HG03064 (cell line): Measurements from ENCODE around the gene PIGR.
A peak's percentile ranks its signal among the peaks of the same experiment; 100 is the strongest.

Experiments used
- ATAC-seq: cut with Tn5 transposase; IDR thresholded peaks from one replicate; pipeline ENCODE4 v1.9.1; 2021; ENCODE audit warnings: low read depth; ENCODE audit not compliant: unreplicated experiment

The PIGR gene

DNA sequence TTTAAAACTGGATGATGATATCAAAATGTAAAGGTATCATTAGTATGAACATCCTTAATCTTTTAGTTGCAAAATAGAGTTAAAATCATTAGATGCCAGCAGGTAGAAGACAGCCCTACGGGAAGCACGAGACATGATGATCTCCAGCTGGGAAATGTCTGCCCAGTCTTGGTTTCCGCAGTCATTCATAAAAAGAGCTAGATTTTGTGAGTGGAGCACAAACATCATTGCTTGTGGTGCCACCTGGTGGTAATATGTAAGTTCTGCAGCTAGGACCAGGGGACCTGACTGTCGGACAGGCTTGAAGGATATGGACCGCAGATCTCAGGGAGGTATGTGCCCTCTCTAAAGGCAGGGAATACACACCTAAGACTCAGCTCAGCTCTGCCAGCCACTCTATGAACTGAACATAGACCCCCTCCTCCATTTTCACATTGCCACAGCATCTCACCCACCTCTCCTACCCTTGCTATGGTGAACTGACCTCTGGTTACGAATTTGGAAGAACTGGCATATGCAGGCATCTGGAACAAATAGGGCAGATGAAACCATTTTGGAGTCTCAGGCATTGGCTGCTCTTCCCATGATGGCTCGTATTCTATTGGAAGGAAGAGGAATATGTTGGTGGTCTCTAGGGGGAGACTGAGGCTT is 33.7 kb downstream of the PIGR start:
- ATAC-seq = no peak

DNA sequence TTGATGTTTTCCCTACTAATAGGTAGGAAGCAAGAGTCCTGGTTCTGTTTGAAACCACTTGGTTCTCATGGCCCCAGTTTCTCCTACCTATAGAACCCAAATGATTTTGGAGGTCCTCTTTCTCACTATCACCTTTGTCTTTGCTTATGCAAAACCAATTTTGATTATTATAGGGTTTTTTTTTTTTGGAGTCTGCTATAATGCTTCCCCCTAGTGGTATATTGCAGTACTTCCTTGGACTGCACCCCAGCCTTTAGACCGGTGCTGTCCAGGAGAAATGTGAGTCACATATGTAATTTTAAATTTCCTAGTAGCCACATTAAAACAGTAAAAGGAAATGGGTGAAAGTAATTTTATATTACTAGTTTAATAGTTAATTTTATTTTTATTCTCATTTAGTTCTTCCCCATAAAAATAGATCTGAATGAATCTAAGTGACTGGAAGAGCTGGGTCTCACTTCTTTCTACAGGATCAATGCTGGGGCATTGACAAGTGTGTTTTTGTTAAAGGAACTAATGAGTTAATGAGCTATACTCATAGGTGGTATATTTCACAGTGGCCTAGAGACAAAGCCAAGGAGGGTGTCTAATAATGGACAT is 35.1 kb downstream of the PIGR start:
- no peak for ATAC-seq

DNA sequence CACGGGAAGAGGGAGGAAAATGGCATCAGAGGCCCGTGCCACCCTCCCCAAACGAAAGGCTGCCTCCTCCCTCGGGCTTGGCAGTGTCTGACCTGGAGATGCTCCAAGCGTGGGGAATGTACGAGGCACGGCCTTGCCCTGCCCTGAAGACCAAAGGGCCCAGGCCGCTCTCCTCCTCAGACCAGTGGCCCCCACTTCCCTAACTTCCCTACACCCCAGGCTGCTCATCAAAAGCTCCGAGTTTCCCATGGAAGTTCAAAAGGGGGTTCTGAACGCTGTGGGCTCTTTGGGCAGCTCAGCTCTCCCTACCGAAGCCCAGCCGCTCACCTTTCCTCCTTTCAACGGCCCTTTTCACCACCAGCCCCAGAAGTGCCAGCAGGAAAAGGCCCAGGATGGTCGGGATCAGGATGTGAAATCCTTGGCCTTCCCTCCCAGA is 36.4 kb downstream of the PIGR start:
- ATAC-seq = no peak

DNA sequence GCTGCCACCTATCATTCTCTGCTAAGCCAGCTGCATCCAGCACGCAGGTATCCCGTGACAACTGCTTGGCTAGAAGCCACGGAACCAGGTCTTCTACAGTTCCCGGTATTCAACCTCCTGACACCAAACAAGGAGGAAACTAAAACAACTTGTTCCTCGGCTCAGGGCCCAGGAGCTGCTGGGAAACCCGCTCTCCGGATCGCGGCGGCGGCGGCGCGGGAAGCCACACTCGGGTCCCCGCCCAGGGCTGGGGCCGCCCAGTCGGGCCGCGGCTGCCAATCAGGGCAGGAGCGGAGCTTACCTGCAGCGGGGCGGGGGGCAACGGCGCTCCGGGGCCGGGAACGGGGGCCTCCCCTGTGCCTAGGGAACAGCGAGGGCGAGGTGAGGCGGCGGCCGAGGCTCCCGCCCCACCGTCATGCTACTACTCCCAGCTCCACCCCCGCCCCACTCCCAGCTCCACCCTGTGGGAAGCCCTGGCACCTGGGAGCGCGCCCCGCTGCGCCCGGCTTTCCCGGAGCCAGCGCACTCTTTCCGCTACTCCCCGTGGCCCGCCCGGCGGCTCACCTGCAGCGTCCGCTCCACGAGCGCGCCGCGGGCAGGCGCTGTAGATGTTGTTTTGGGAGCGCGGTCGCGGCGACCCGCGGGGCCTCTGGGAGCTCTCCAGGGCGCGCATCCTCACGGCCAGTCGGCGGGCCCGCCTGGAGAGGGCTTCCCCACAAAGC is 36.9 kb downstream of the PIGR start:
- no peak for ATAC-seq

DNA sequence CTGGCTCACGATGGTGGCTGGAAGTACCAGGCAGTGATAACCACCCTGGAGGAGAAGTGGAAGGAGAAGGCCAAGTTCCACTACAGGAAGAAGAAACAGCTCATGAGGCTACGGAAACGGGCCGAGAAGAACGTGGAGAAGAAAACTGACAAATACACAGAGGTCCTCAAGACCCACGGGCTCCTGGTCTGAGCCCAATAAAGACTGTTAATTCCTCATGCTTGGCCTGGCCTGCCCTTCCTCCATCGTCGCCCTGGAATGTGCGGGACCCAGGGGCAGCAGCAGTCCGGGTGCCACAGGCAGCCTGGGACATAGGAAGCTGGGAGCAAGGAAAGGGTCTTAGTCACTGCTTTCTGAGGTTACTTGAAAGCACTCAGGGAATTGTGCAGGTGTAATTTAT is 38.2 kb downstream of the PIGR start:
- ATAC-seq = no peak

DNA sequence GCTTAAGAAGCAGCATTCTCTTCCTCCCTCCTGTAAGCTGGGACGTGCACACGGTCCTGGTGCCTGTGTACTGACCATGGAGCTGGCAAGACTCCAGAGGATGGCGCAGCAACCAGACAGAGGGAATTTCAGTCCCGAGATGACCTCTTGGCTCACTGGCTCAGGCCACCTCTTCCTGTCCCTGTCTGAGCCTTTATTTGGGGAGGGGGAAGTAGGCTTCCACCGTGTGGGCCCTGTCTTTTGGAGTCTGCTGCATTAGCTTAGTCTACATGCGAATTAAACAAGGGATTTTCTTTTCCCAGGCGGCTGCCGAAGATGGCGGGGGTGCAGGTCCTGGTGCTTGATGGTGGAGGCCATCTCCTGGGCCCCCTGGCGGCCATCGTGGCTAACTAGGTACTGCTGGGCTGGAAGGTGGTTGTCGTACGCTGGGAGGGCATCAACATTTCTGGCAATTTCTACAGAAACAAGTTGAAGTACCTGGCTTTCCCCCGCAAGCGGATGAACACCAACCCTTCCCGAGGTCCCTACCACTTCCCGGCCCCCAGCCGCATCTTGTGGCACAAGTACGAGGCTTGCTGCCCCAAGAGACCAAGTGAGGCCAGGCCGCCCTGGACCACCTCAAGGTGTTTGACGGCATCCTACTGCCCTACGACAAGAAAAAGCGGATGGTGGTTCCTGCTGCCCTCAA is 38.8 kb downstream of the PIGR start:
- no peak for ATAC-seq

DNA sequence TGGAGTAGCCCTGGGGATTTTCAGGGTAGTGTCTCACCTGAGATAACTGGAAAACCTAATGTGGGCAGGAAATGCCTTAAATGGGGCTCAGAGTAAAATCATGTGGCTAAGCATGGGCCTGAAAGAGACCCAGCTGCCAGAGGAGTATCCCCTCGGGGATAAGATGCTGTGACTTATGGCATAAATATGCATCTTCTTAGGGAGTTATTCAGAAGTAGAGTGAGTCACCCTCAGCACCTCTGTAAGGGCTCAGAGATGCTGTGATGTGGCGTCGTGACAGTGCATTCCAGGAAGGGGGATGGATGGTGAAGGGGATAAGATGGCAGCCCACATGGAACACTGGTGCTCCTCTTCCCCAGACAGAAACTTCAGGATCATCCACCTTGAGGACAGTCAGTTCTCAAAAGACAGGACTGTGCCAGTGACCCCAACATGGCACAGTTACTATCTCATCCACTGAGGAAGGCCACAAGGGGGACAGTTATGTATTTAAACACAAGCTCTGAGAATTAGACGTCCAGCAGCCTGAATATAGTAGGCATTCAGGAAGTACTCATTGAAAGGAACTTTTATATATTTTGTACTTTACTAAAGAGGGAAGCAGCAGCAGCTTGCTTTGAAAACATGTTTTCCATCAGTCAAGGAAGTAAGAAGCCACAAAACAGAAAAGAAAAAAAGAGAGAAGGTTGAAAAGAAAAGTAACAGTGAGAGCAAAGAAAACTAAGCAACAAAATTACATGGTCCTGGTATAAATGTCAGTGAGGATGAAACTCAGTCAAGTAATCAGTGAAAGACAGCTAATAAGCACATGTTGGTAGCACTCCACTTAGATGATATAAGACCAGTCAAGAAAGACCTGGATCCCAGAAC is 40.7 kb downstream of the PIGR start:
- ATAC-seq = peak; percentile 50

DNA sequence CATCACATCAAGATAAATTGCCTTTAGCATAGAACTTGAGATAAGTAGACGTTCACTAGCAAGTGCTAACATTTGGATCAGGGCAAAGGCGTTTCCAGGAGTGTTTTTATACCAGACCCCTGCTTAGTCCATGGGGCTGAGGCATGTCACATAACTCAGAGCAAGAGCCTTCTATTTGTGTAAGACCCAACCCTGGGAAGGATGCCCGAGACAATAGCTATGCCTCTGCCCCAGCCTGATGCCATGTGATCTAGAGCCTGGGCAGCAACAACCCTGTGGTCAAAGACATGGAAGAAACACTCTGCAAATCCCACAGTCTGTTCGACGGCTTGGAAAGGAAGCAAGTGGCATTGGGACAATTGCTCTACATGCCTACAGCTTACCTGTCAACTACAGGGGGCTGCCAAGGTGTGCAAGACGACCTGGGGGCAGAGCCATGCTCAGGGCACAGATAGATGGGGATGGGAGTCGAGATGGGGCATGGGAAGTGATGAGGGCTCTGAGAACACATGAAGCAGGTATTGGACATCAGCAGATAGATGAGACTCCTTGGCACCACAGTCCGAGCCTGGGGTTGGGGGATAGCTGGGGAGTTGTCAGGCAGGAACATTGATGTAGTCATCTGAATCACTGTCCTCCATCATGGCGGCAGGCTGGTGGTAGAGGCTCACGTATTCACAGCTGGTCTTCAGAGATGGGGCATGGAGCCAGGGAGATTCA is 41.7 kb downstream of the PIGR start:
- ATAC-seq = no peak

DNA sequence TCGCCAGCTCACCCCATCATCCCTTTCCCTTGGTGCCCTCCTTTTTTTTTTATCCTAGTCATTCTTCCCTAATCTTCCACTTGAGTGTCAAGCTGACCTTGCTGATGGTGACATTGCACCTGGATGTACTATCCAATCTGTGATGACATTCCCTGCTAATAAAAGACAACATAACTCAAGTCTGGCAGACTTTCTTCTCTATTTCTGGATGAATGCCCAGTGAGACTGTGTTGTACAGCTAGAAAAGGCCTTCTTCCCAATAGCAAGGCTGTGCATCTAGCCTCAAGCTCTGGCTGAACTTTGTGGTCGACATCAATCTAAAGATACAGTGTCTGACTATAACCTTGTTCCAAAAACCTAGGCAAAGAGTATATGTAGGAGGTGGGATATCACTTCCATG is 42.6 kb downstream of the PIGR start:
- ATAC-seq = no peak

DNA sequence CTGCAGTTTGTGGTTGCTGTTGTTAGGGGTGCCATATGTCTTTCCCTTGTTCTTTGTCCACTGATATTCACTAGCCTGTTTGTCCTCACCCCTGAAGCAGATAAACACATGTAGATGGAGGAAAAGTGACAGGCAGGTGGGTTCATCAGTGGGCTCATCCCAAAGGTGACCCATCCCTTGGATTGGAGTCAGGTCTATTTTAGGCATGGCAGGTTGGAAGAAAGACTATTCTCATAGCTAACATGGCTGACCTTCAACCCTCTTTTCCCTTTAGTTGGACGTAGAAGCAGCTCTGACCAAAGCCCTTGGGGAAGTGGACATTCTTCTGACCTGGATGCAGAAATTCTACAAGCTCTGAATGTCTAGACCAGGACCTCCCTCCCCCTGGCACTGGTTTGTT is 43.6 kb downstream of the PIGR start:
- no peak for ATAC-seq

DNA sequence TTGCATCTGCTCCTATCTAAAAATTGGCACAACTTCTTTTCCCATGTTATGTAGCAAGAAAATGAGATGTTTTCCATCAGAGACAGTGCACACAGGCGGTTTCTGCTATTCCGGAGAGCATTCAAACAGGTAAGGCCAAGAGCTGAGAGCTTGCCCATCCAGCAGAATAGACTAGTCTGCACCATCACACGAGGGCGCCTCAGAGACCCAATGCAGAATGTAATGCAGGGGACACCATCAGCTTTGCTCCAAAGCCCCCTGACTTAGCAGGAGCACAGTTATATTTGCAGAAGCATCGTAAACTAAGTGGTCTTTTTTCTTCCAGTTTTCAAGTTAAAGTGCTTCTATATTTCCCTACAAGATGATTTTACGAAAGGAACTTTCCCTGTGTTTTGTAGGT is 44.3 kb downstream of the PIGR start:
- ATAC-seq = no peak

DNA sequence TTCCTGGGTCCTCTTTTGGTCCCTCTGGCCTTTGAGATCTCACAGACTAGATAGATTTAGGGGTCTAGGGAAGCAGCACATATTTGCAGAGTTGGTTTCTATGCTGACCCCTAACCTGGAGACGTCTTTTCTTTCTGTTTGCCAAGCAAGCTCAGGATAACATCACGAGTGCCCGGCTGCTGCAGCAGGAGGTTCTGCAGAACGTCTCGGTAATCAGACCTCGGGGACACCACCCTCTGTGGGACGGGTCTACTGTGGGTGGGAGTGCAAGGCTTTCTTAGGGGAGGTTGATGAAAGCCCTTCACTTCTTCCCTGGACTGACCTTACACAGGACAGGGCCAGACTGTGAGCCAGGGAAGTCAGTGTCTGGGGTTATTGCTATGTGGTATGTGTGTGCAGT is 46.1 kb downstream of the PIGR start:
- ATAC-seq = no peak

DNA sequence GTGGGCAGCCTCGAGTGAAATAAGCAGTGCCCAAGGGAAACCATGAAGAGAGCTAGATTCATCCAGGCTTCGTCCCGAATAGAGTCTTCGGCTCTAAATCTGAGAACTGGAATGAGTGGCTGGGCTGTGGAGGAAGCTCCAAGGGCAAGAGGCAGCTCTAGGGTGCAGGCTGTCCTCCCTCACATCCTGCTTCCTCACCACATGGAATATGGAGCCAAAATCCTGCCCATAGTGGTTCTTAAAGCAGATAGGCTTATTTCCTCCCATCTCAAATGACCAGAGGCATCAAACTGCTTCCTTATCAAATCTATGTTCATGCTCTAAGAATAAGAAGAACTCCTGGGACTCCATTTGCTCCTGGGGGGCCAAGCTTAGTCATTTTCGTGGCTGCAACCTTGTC is 46.5 kb downstream of the PIGR start:
- ATAC-seq = no peak

DNA sequence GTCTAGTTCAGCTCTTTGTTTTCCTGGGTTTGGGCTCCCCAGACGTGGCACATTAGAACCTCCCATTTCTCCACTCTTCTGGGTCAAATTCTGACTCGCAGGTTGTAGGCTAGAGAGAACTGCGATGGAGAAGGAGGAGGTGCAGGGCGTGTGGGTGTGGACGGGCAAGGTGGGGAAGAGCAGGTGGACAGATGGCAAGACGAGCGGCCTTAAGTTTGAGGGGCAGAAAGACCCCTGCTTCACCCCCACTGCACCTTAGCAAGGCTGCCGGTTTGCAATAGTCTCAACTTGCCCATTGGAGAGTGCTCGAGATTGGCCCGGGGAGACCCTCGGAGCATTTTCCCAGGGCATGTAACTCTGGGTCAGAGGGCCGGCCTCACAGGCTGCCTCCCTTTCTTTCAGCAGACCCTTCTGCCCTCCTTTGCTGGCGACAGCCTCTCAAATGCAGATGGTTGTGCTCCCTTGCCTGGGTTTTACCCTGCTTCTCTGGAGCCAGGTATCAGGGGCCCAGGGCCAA is 47.3 kb downstream of the PIGR start:
- ATAC-seq = no peak

DNA sequence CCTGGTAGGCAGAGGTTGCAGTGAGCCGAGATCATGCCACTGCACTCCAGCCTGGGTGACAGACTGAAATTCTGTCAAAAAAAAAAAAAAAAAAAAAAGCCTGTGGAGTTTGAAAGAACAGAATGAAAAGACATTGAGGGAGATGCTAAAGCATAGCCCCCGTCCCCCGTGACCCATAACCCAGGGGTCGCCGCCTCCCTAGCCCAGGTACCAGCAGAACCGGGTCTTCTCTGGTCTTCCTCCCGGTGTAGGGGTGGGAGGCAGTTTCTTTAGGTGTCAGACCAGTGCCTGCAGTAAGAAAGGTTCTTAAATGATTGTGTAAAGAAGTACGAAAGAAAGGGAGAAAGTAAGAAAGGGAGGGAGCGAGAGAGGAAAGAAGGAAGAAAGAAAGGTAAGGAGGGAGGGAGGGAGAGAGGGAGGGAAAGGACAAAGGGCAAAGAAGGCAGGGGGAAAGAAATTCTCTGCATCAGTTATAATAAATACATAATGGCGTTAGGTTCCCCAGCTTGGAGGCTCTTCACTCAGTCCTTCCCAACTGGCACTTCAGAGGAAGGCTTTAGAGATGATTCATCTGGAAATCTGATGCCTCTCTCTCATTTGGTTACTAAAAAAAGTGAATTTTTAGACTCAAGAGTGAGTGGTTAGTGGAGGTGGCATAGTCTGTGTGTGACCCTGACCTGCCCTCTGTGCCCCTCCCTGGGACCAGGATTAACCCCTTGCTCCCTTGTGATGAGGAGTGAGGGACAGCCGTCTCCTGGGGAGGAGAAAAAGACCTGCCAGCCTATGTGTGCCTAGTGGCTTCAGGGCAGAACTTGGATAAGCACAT is 48.0 kb downstream of the PIGR start:
- ATAC-seq = no peak

DNA sequence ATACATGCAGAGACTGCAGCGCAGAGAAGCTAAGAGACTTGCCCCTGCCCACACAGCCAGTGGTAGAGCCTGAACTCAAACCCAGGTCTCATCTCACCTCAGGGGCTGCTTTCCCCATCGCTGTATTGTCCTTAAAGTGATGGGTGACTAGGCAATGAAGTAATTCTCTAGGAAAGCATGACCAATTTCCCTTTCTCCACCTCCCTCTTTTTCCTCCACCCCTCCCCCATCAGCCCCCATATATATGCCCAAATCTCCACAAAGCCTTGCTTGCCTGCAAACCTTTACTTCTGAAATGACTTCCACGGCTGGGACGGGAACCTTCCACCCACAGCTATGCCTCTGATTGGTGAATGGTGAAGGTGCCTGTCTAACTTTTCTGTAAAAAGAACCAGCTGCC is 49.1 kb downstream of the PIGR start, which contains the start of gene IL24:
Gene IL24, plus strand, starts transcription at position 269 of the 400 bp plus-strand sequence. CDS start 390 bp downstream, outside the sequence.
- no peak for ATAC-seq

DNA sequence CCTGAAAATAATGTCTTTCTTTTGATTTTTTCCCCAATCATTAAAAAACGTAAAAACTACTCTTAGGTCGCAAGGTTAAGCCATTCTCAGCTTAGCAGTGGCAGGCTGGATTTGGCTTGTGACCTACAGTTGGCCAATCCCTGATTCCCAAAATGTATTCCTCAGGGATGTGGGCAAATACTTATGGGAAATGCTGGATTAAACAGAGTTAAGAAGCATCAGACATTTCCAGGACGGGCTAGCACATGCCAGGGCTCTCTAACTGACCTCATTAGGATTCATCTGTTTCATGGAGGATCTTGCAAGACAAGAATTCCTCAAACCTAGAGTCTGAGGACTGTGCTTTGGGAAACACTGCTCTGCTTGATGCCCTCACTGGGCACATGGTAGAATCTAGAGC is 50.0 kb downstream of the PIGR start:
- ATAC-seq = no peak

DNA sequence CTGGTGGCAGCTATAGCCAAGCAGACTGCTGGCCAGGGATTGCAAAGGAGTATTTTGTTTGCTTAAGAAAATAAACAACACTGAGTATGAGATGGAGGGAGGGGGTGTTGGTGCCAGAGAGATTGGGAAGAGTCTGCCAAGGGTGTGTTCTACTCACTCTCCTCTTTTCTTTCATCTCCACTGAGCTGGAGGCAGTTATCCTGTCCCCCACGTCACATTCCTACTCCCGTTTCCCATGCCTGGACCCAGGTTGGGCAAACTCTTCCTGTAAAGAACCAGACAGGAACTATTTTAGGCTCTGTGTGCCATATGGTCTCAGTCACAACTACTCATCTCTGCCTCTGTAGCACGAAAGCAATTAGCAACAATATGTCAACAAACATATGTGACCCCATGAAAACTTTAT is 50.4 kb downstream of the PIGR start:
- ATAC-seq = no peak

DNA sequence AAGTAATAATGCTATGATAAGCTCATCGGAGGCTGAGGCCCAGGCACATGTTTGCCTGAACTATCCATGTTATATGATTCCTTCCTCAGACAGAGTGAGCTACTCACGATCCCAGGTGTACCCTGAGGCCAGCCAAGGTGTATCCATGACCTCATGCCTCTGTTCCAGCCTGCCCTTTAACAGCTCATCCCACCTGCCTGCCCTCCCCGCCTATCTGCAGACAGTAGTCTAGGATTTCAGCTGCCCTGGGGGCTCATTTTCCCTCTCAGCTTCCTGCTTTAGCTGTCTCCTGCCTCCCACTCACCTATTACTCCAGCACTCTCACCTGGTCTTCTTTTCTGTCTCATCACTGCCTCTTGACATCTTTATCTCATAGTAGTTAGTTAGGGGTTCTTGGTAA is 50.9 kb downstream of the PIGR start:
- ATAC-seq = no peak
